GM10266 (cell line): ENCODE measurements around the gene RNF41.

Source experiments
- DNase-seq: peaks from one replicate; pipeline ENCODE4 v3.0.0; 2012; ENCODE audit errors: extremely low spot score
- CTCF ChIP-seq: IDR thresholded peaks from 2 replicates; pipeline ENCODE4 v1.5.1; 2012; ENCODE audit warnings: mild to moderate bottlenecking, low read depth; ENCODE audit not compliant: control insufficient read depth, insufficient read depth; ENCODE audit errors: missing control alignments

Gene RNF41

GRCh38 chr12:56193025-56193578 is 28.6 kb downstream of the RNF41 start:
- peak; percentile 77 for DNase-seq

GRCh38 chr12:56192582-56192981 is 29.1 kb downstream of the RNF41 start:
- no peak for DNase-seq

More at GRCh38 chr12:56193025-56193578, 28.6 kb downstream of the RNF41 start:
- TF ChIP-seq CTCF = peak; percentile 82

GRCh38 chr12:56190695-56191155 is 31.0 kb downstream of the RNF41 start:
- TF ChIP-seq CTCF = no peak
- no peak for DNase-seq

More at GRCh38 chr12:56192582-56192981, 29.1 kb downstream of the RNF41 start:
- no peak for TF ChIP-seq CTCF

GRCh38 chr12:56189918-56190694 is 31.6 kb downstream of the RNF41 start:
- DNase-seq = peak; percentile 81
- TF ChIP-seq CTCF = no peak

GRCh38 chr12:56189099-56189917 is 32.4 kb downstream of the RNF41 start, which contains the start of gene SMARCC2:
TSS of gene SMARCC2 (minus strand) at chr12:56189483. CDS start at chr12:56189461, 22 bp downstream.
- peak; percentile 93 for TF ChIP-seq CTCF
- DNase-seq = peak; percentile 95

GRCh38 chr12:56188778-56189098 is 33.0 kb downstream of the RNF41 start:
- peak; percentile 43 for DNase-seq
- no peak for TF ChIP-seq CTCF
